Right lobe of liver (tissue), 6 donors: ENCODE results near the gene CYTH1. TPM values are rescaled to one million over a fixed set of nuclear protein-coding genes. Genes with fewer than 3 reads are reported as not detected.

Source experiments
- ATAC-seq, 4 donors: fragments of 200-7000 bp; cut with Tn5 transposase; one replicate each; pipeline ENCODE4 v1.9.1; 2020; ENCODE audit warnings: mild to moderate bottlenecking in 4 of 4, moderate library complexity in 4 of 4
- DNase-seq, 3 donors: peaks; one replicate each; pipeline ENCODE4 v3.0.0-alpha.2; 2020
- H3K27ac ChIP-seq, 3 donors: fragments of 200-600 bp; one replicate each; pipeline ENCODE4 v1.8.0; 2022
- H3K27me3 ChIP-seq, 2 donors: fragments of 200-600 bp; one replicate each; pipeline ENCODE4 v1.8.0; 2022
- H3K36me3 ChIP-seq, 4 donors: fragments of 200-600 bp; sonication (generic) in 1 of 4; one replicate each; pipeline versions ENCODE4 v1.5.1 to v1.8.0; 2017 to 2022; ENCODE audit warnings: control low read depth in 1 of 4
- H3K4me1 ChIP-seq, 4 donors: fragments of 200-600 bp; sonication (generic) in 1 of 4; one replicate each; pipeline versions ENCODE4 v1.5.1 to v1.8.0; 2017 to 2022; ENCODE audit warnings: control low read depth in 1 of 4
- H3K4me3 ChIP-seq, 3 donors: fragments of 200-600 bp; one replicate each; pipeline ENCODE4 v1.8.0; 2022
- H3K9me3 ChIP-seq, 4 donors: fragments of 200-600 bp; sonication (generic) in 1 of 4; one replicate each; pipeline versions ENCODE4 v1.5.1 to v1.8.0; 2017 to 2022; ENCODE audit warnings: control low read depth in 1 of 4
- CTCF ChIP-seq, 4 donors: fragments of 200-600 bp in 3 of 4; fragments of 450-650 bp in 1 of 4; IDR thresholded peaks; one replicate each; pipeline versions ENCODE4 v1.5.1 to v1.8.0; 2016 to 2022; ENCODE audit warnings: antibody characterized with exemption in 4 of 4, mild to moderate bottlenecking in 2 of 4
- POLR2A ChIP-seq: fragments of 450-650 bp; IDR thresholded peaks from one replicate; pipeline ENCODE4 v1.6.1; 2017; ENCODE audit warnings: antibody characterized with exemption, mild to moderate bottlenecking
- WGBS: methylation state at CpG from one replicate; pipeline ENCODE4 v1.1.6; 2018; ENCODE audit warnings: low coverage, low lambda C conversion rate; ENCODE audit not compliant: insufficient coverage; ENCODE audit errors: missing lambda C conversion rate; 5-methylcytosine and 5-hydroxymethylcytosine counted together
- intact Hi-C, 2 donors: fragments of 100-400 bp; cut with DNase I; formaldehyde crosslinking; loops; one replicate each; pipeline versions ENCODE4 v1.11.2 to v1.14.1; 2022
- total RNA-seq, 6 experiments: library from RNA; depleted of rRNA in 2 of 6; stranded (reverse); fragments of >200 nt in 2 of 6; fragmentation: NEBNext Ultra II Directional in 3 of 6; extraction: Animal tissue kit (Norgen Biotek cat#: 25700) in 3 of 6; gene quantifications; one replicate each; pipeline versions ENCODE4 v1.1.0 to v1.2.4, GENCODE V29; 2016 to 2023
- donor health status: DM: no; HTN: yes; CAD: no.
- donor health status: DM: no; HTN: no; CAD: no.
- donor health status: DM: no; HTN: no; CAD: no.
- donor health status: DM: no; HTN: yes; CAD: no.
- donor health status: DM: no; HTN: yes; CAD: no.

The CYTH1 gene
- total RNA-seq, 6 experiments from 2014 or later = 14.8 to 46.2 (median 28.8) TPM

DNA sequence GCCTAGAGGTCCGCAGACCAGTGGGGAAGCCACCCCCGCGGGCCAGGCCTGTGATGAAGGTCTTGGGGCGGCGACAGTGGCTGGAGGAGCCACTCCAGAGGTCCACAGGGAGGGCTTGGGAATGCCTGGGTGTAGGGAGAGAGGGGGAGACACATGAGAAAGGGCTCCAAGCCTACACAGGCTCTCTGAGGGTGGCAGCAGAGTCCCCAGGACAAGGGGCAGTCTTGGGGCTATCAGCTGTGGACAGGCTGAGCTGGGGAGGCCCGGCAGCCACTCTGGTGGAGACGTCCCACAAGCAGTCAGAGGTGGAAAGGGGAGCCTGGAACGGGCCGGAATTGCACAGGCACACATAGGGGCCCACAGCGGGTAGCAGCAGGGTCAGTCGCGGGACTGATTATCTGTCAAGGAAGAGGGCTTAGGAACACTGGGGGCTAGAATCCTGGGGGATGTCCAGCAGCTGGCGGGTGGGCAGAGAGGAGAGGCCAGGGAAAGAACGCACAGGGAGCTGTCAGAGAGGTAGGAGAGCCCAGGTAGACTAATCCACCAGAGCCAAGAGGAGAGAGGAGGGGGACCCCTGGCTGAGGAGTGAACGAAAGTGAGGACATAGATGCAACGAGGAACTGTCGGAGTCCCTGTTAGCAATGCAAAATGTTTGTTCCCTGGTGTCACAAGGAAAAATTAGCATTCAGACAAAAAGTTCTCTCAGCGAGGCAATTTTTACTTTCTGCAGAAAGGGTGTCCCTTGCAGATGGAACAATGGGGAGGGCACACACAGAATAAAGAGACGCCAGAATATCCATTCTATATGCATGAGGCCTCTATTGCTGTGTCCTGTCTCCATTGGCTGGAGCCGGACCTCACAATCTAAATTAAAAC, 111.0 kb downstream of the CYTH1 start:
- intact Hi-C loops = no loop called here
- Histone ChIP-seq H3K27ac (no peak overlapping the region), H3K27me3 (no peaks in the 10 kb centered on the region), H3K4me1 (no peaks in the 10 kb centered on the region), H3K4me3 (no peak overlapping the region), H3K36me3 (peaks cover 0 to 30% (median 6%) of the 10 kb centered on the region in 4 donors), H3K9me3 (no peaks in the 10 kb centered on the region)
- no peak for TF ChIP-seq POLR2A
- no peak for TF ChIP-seq CTCF (IDR thresholded peaks at IDR 0.05)
- DNase-seq (no peak), ATAC-seq (no peak)
- 92% methylated on average over 17 of the region's 20 CpGs for WGBS

GRCh38 chr17:78669975-78670518, 112.0 kb downstream of the CYTH1 start:
- H3K27me3 ChIP-seq = no peaks in the 10 kb centered on the region
- no peak overlapping the region for H3K27ac ChIP-seq
- 82% methylated on average over 4 of the region's 23 CpGs for WGBS
- H3K36me3 ChIP-seq = peaks cover 0 to 19% (median under 1%) of the 10 kb centered on the region in 4 donors
- no peaks in the 10 kb centered on the region for H3K9me3 ChIP-seq
- H3K4me1 ChIP-seq = no peaks in the 10 kb centered on the region
- TF ChIP-seq POLR2A = no peak
- no peak for TF ChIP-seq CTCF (IDR thresholded peaks at IDR 0.05)
- ATAC-seq (no peak), DNase-seq (no peak)
- H3K4me3 ChIP-seq = no peak overlapping the region
- intact Hi-C loops = no loop called here

GRCh38 chr17:78669256-78669974, 112.7 kb downstream of the CYTH1 start:
- Histone ChIP-seq H3K4me3 (no peak overlapping the region), H3K27me3 (no peaks in the 10 kb centered on the region), H3K9me3 (no peaks in the 10 kb centered on the region), H3K36me3 (peaks cover 0 to 13% (median 0%) of the 10 kb centered on the region in 4 donors), H3K27ac (no peak overlapping the region), H3K4me1 (no peaks in the 10 kb centered on the region)
- TF ChIP-seq CTCF (IDR thresholded peaks at IDR 0.05) = no peak
- TF ChIP-seq POLR2A = no peak
- DNase-seq (no peak), ATAC-seq (no peak)
- intact Hi-C loops = no loop called here
- WGBS = 91% methylated on average over 18 of the region's 22 CpGs

DNA sequence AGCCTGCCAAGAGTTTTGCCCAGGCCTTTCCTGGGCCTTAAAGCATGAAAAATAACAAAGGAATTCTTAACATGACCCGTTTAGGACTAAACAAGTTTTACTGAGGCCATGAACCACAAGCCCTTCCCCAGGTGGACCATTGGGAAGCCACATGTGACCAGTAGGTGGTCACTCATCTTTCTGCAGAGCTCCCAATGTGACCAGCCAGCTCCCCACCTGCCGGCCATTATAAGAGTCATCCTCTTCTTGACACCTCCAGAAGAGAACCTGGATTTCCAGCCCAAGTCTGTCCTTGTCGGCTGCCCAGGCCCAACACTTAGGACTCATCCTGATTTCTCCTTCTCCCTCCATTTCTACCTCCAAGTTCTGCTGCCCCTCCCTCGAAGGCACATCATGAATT, 113.2 kb downstream of the CYTH1 start:
- H3K4me3 ChIP-seq = no peak overlapping the region
- no peaks in the 10 kb centered on the region for H3K9me3 ChIP-seq
- 92% methylated on average over 3 of the region's 4 CpGs for WGBS
- no peaks in the 10 kb centered on the region for H3K27me3 ChIP-seq
- no peaks in the 10 kb centered on the region for H3K4me1 ChIP-seq
- intact Hi-C loops = no loop called here
- H3K27ac ChIP-seq = no peak overlapping the region
- H3K36me3 ChIP-seq = peaks cover 0 to 8% (median 0%) of the 10 kb centered on the region in 4 donors
- no peak for TF ChIP-seq CTCF (IDR thresholded peaks at IDR 0.05)
- no peak for TF ChIP-seq POLR2A
- ATAC-seq = no peak
- no peak for DNase-seq
